Endothelial cell (in vitro differentiated cells): ENCODE measurements around the gene FXYD2. TPM values are rescaled to one million over a fixed set of nuclear protein-coding genes. Genes with fewer than 3 reads are reported as not detected.
A peak's percentile ranks its signal among the peaks of the same experiment; 100 is the strongest.

Source experiments
- DNase-seq: peaks from one replicate; pipeline ENCODE4 v3.0.0; 2021; ENCODE audit warnings: low spot score
- H3K27ac Mint-ChIP-seq: one replicate; pipeline ENCODE4 v1.8.0; 2021; ENCODE audit warnings: mixed read lengths, inconsistent platforms; ENCODE audit not compliant: unreplicated experiment
- H3K27me3 Mint-ChIP-seq: one replicate; pipeline ENCODE4 v1.8.0; 2021; ENCODE audit warnings: mild to moderate bottlenecking, moderate library complexity, mixed read lengths, inconsistent platforms; ENCODE audit not compliant: unreplicated experiment
- H3K36me3 Mint-ChIP-seq: one replicate; pipeline ENCODE4 v1.8.0; 2021; ENCODE audit warnings: mild to moderate bottlenecking, low read depth, mixed read lengths, inconsistent platforms; ENCODE audit not compliant: unreplicated experiment
- H3K4me1 Mint-ChIP-seq: one replicate; pipeline ENCODE4 v1.8.0; 2021; ENCODE audit warnings: mild to moderate bottlenecking, mixed read lengths, inconsistent platforms; ENCODE audit not compliant: unreplicated experiment
- H3K4me3 Mint-ChIP-seq: one replicate; pipeline ENCODE4 v1.8.0; 2021; ENCODE audit warnings: mild to moderate bottlenecking, mixed read lengths, inconsistent platforms; ENCODE audit not compliant: unreplicated experiment
- H3K9me3 Mint-ChIP-seq: one replicate; pipeline ENCODE4 v1.8.0; 2021; ENCODE audit warnings: mixed read lengths, inconsistent platforms; ENCODE audit not compliant: unreplicated experiment
- CTCF ChIP-seq: fragments of 200-600 bp; sonication (generic); IDR thresholded peaks from one replicate; pipeline ENCODE4 v1.5.0; 2021; ENCODE audit warnings: antibody characterized with exemption; ENCODE audit not compliant: unreplicated experiment
- total RNA-seq: library from RNA; stranded (reverse); fragmentation: NEBNext Ultra II Directional; extraction: Animal tissue kit (Norgen Biotek cat#: 25700); gene quantifications from one replicate; pipeline ENCODE4 v1.2.1, GENCODE V29; 2021; ENCODE audit not compliant: unreplicated experiment

The FXYD2 gene
- total RNA-seq, 1 donor from 2014 or later = not detected

GRCh38 chr11:117843666-117844484 is 19.3 kb upstream of the FXYD2 start:
- Mint-ChIP-seq H3K9me3 (no peaks in the 10 kb centered on the region), H3K4me3 (no peak overlapping the region), H3K27me3 (no peaks in the 10 kb centered on the region), H3K36me3 (no peaks in the 10 kb centered on the region), H3K27ac (no peak overlapping the region), H3K4me1 (no peaks in the 10 kb centered on the region)
- peak; percentile 88 for DNase-seq
- peak; percentile 99 for TF ChIP-seq CTCF

GRCh38 chr11:117842131-117842941 is 17.8 kb upstream of the FXYD2 start:
- TF ChIP-seq CTCF = no peak
- DNase-seq = no peak
- Mint-ChIP-seq H3K4me3 (no peak overlapping the region), H3K9me3 (no peaks in the 10 kb centered on the region), H3K27ac (no peak overlapping the region), H3K36me3 (no peaks in the 10 kb centered on the region), H3K27me3 (no peaks in the 10 kb centered on the region), H3K4me1 (no peaks in the 10 kb centered on the region)

DNA sequence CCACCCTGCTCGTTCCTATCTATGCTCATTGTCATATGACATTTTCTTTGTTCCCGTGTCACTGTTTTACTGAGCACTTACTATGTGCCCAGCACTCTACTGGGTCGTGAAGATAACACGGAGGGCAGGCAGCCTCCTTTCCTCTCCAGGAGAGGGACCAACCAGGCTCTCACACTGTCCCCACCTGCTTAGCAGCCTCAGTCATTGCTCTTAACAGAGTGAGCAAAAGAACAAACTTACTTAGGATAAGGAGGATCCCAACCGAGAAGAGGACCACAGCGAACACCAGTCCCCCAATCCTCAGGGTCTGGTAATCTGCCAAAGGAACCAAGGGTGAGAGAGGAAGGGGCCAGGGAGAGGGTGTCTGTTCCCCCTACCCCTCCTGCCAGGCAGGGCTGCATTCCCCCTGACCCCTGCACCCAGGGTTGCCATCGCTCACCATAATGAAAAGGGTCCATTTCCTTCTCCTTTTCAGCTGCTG is 17.0 kb upstream of the FXYD2 start:
- Mint-ChIP-seq H3K4me1 (no peaks in the 10 kb centered on the region), H3K27me3 (peaks cover 1% of the 10 kb centered on the region), H3K36me3 (no peaks in the 10 kb centered on the region), H3K4me3 (no peak overlapping the region), H3K27ac (no peak overlapping the region), H3K9me3 (no peaks in the 10 kb centered on the region)
- no peak for TF ChIP-seq CTCF
- no peak for DNase-seq

DNA sequence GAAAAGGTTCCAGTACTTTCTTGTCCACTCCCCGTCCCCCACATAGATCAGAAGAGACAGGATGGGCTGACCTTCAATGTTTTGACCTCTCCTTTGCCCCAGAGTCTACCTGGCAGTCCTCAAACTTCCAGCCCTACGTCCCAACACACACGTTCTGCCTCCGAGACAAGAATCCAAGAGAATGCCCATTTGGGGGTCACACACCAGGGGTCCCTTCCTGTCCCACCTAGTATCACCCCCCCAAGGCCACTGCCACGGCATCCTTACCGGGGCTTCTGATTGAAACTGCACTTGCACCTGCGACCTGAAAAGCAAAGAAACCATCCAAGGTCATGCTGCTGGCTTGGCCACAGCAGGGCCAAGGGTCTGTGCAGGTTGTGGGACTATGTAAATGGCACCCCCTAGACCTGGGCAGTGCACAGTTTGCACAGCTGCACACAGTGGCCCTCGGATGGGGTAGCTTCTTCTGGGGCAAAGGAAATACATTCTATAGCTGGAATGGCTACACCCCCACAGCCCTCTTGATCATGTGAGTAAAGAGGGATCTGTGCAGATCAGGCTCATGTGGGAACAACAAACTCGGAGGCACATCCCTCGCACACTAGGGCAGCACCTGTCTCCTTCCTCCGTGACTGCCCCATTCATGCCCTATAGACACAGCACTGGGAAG is 16.5 kb upstream of the FXYD2 start:
- no peak overlapping the region for H3K4me3 Mint-ChIP-seq
- H3K27ac Mint-ChIP-seq = no peak overlapping the region
- no peaks in the 10 kb centered on the region for H3K4me1 Mint-ChIP-seq
- peaks cover 1% of the 10 kb centered on the region for H3K27me3 Mint-ChIP-seq
- no peaks in the 10 kb centered on the region for H3K36me3 Mint-ChIP-seq
- no peak for TF ChIP-seq CTCF
- DNase-seq = no peak
- H3K9me3 Mint-ChIP-seq = no peaks in the 10 kb centered on the region
